GM19240 (cell line): ENCODE data around the gene F2R.

Experiments used
- DNase-seq: peaks from one replicate; pipeline ENCODE4 v3.0.0; 2011; ENCODE audit warnings: low spot score; ENCODE audit not compliant: insufficient read length

The F2R gene

GRCh38 chr5:76690704-76691466 lies 25.0 kb upstream of the F2R start:
- DNase-seq: no peak

- no peak for DNase-seq
Observed at GRCh38 chr5:76691467-76692273, 24.3 kb upstream of the F2R start.

GRCh38 chr5:76692274-76692540 lies 23.7 kb upstream of the F2R start:
- no peak for DNase-seq

GRCh38 chr5:76692651-76693050 lies 23.3 kb upstream of the F2R start:
- no peak for DNase-seq

- DNase-seq: no peak
Observed at GRCh38 chr5:76693141-76693540, 22.8 kb upstream of the F2R start.

GRCh38 chr5:76694317-76694716 lies 21.6 kb upstream of the F2R start:
- DNase-seq: no peak

GRCh38 chr5:76695346-76695745 lies 20.6 kb upstream of the F2R start:
- DNase-seq: no peak

- DNase-seq: no peak
Observed at GRCh38 chr5:76696251-76696650, 19.7 kb upstream of the F2R start.

- DNase-seq: no peak
Observed at GRCh38 chr5:76697670-76698069, 18.3 kb upstream of the F2R start.

- no peak for DNase-seq
Observed at GRCh38 chr5:76700571-76700970, 15.4 kb upstream of the F2R start.

- DNase-seq: no peak
Observed at GRCh38 chr5:76701298-76701697, 14.6 kb upstream of the F2R start.

GRCh38 chr5:76703707-76704106 lies 12.2 kb upstream of the F2R start:
- no peak for DNase-seq

- DNase-seq: no peak
Observed at GRCh38 chr5:76704131-76704663, 11.7 kb upstream of the F2R start.

GRCh38 chr5:76705574-76705973 lies 10.4 kb upstream of the F2R start:
- DNase-seq: no peak

- no peak for DNase-seq
Observed at GRCh38 chr5:76709762-76710161, 6.2 kb upstream of the F2R start.

- DNase-seq: no peak
Observed at GRCh38 chr5:76710991-76711390, 4.9 kb upstream of the F2R start.

GRCh38 chr5:76714751-76715485 lies 1.0 kb upstream of the F2R start:
- DNase-seq: no peak

- no peak for DNase-seq
Observed at GRCh38 chr5:76715486-76715735, 515 bp upstream of the F2R start.

- no peak for DNase-seq
Observed at GRCh38 chr5:76716456-76717157, 681 bp downstream of the F2R start.

GRCh38 chr5:76717222-76718083 lies 1.5 kb downstream of the F2R start:
- no peak for DNase-seq

GRCh38 chr5:76718381-76718832 lies 2.5 kb downstream of the F2R start:
- DNase-seq: no peak
